NCI-H2227 (cell line): ENCODE results near the gene TUBD1.
"Not testable (repeated sequence)": the region's sequence is repeated elsewhere in the genome, so short reads cannot be mapped to it uniquely, and the experiment has no call there.

Experiments used
- DNase-seq: peaks from one replicate; lab custom pipeline; 2025; ENCODE audit not compliant: unreplicated experiment; lab: John Stamatoyannopoulos, UW

The TUBD1 gene

DNA sequence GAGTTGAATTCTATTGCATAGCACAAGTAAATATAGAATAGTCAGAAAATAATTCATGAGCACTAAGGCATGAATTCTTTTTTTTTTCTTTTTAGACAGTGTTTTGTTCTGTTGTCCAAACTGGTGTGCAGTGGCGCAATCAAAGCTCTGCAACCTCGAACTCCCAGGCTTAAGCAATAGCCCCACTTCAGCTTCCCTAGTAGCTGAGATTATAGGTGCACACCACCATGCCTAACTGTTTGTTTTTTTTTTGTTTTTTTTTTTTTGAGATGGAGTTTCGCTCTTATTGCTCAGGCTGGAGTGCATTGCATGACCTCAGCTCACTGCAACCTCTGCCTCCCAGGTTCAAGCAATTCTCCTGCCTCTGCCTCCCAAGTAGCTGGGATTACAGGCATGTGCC lies 16.6 kb downstream of the TUBD1 start:
- no peak for DNase-seq

DNA sequence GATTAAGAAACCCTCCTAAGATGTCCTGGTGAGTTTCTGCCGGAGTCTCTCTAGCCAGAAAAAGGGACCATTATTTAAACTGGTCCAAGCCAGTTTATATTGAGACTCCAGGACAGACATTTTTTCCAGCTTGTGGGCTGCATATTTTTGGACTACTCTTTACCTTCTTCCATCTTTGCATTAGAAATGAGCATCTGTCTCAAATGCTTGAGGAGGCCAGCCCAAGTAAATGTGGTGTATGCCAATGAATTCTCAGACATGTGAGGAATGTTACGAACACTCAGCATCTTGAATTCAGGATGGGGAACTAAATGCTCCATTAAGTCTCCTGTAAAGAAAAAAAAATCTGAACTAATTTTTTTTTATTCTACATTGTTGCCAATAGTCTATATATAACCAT lies 18.4 kb downstream of the TUBD1 start:
- no peak for DNase-seq

- not testable (repeated sequence) for DNase-seq
Measured at GRCh38 chr17:59873414-59873813, 19.3 kb downstream of the TUBD1 start.

DNA sequence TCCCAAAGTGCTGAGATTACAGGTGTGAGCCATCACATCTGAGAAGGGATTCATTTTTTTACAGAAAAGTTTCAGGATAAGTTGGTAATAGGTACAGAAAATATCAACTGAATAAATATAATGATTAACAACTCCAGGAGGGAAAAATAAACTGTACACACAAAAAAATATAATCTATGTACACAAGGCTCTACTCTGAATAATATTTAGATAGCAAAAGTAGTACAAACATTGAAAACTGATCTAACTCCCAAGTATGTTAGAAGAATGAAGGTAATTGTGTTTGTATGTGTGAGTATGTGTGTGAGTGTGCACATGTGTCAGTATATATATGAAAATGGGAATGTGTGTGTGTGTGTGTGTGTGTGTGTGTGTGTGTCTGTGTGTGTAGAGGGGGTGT lies 20.4 kb downstream of the TUBD1 start:
- no peak for DNase-seq

GRCh38 chr17:59870482-59870881 lies 22.3 kb downstream of the TUBD1 start:
- DNase-seq = no peak

DNA sequence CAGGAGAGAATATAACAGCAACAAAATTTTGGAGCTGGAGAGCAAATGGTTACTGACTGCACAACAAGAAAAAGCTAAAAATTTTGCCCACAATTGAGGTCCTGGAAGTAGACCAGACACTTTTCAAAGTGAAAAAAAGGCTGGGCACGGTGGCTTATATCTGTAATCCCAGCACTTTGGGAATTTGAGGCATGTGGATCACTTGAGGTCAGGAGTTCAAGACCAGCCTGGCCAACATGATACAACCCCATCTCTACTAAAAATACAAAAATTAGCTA lies 22.9 kb downstream of the TUBD1 start:
- DNase-seq = no peak

DNA sequence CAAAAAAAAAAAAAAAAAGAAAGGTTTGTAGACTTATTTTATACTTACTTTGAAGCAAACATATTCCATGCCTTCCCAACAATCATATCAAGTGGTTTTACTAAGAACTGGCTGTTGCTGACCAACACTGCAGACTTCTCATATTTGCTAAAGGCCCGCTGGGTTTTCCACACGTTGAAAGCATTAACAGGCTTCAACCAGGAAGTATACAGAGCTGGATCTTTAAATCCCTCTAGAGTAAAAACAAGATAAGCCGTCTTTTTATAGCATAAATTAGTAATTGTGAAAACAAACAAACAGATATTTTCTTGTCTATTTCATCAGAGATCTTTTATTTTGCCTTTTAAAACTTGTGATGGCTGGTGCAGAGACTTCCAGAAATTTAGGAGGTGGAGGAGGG lies 29.1 kb downstream of the TUBD1 start:
- no peak for DNase-seq

- no peak for DNase-seq
Measured at GRCh38 chr17:59859444-59860025, 33.2 kb downstream of the TUBD1 start.

DNA sequence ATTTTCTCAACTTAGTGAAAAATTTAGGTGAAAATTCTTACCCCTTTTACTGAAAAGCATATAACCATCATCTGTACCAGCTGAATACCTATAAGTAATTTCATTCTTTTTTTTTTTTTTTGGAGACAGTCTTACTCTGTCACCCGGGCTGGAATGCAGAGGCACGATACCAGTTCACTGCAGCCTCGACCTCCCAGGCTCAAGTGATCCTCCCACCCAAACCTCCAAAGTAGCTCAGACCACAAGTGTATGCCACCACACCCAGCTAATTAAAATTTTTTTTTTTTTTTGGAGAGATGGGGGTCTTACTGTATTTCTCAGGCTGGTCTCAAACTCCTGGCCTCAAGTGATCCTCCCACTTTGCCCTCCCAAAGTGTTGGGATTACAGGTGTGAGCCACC lies 33.8 kb downstream of the TUBD1 start:
- no peak for DNase-seq

- DNase-seq = no peak
Measured at GRCh38 chr17:59858167-59858816, 34.5 kb downstream of the TUBD1 start.

DNA sequence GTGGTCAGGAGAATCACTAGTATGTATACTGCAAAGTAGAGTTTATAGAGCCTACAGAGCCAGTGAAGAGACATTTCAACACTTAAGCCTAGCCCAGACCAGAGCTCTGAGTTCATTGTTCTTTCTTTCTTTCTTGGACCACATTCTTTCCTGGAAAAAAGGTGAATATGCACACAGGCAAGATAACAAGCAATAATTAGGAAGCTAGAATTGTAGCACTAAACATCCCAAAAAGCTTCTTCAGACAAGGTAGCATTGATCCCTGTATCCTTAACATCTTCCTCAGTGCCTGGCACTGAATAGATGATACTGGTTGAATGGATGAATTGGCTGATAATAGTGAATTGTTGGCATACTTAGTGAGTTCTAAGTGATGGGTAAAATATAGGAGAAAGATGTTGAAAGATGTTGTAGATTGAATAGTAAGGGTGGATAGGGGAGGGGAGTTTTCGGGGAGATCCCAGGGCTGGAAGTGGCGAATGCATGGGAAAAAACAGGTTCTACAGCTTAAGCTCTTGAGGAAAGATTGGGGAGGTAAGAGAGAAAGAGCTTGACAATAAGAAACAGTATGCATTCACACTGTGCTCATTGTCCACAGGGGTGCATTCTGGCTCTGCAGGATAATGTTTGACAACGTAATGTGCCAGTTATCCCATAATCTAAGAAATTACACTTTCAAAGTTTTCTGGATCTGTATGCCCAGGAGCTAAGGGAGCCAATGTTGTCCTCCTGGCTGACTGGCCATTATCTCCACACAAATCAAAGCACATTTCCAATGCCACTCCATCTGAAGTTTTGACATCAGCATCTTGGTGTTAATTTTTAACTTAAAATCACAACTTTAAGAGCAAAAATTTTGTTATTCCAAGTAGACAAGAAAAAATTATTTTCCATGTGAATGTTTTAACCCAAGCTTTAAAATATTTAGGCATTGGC lies 35.6 kb downstream of the TUBD1 start:
- no peak for DNase-seq

DNA sequence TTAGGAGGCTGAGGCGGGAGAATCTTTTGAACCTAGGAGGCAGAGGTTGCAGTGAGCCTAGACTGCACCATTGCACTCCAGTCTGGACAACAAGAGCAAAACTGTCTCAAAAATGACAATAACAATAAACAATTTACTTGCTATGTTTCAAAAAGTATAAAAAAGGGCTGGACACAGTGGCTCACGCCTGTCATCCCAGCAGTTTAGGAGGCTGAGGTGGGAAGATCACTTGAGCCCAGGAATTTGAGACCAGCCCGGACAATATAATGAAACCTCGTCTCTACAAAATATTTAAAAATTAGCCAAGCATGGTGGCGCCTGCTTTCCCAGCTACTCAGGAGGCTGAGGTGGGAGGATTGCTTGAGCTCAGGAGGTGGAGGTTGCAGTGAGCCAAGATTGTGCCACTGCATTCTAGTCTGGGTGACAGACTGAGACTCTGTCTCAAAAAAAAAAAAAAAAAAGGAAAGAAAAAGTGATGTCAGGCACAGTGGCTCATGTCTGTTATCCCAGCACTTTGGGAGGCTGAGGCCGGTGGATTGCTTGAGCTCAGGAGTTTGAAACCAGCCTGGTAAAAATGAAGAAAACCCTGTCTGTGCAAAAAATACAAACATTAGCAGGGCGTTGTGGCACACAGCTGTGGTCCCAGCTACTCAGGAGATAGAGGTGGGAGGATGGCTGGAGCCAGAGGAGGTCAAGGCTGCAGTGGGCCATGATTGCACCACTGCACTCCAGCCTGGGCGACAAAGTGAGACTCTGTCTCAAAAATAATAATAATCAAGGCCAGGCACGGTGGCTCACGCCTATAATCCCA lies 38.6 kb downstream of the TUBD1 start:
- DNase-seq = not testable (repeated sequence)

DNA sequence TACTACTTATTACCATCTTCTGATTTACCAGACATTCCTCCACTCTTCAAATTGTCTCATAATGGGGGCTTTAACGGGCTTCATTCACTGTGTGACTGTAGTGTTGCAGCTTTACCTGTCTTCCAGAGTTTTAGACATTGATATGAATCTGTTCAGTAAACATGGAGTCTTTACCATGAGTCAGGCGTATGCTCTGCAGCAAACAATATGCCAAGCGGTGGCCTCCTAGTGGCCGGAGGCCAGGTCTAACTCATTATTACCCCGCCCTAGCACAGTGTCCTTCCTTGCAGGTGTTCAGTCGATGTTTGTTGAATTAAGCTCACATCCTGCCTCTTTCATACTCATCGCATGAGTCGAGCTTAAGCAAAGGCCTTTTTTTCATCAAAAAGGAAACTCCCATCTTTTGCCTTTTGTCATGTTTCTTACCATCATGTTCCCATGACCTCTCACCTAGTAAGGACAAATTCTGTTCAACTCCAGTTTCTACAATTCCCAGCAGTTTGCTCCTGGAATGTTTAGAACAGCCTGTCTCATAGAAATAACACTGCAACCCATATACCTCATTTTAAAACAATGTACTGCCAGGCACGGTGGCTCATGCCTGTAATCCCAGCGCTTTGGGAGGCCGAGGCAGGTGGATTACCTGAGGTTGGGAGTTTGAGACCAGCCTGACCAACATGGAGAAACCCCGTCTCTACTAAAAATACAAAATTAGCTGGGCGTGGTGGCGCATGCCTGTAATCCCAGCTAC lies 39.4 kb downstream of the TUBD1 start:
- no peak for DNase-seq

GRCh38 chr17:59852847-59853167 lies 39.9 kb downstream of the TUBD1 start:
- not testable (repeated sequence) for DNase-seq

DNA sequence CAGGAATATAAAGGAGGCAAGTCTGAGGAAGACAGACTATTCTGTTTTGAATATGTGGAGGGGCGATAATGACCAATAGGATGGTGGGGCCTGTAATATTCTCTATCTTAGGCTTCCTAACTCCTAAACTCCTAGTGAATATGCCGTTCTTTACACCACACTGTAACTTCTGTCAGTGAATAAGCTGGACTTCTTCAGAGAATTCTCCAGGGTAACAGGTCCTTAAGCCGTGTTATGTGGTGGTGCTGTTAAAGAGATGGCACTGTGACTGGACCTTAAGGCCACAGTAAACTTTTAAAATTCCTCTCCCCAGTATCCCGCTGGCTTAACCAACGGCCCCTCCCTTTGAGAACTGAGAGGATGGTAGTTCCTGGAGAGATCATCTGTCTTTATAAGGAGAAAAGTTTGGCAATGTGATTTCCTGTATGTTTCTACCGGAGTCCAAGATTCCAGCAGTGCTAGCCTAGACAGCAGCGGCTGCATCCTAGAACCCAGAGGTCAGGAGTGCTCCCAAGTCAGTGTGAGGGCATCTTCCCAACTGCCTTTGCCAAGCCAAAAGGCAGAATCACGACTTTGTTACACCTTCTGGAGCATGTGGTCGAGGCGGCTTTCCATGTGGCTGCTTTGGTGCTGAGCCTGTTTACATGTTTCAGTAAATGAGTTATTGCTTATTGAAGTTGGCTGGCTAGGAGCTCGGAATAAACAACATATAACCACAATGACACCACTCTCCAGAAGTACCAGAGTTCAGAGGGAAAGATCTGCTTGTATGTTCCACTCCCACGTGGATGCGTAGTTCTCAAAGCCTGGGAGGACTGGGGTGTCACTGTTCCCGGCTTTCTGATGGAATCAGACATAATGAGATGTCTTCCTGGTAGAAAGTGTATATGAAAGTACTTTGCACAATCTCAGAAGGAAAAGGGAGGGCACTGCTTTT lies 41.0 kb downstream of the TUBD1 start:
- no peak for DNase-seq

DNA sequence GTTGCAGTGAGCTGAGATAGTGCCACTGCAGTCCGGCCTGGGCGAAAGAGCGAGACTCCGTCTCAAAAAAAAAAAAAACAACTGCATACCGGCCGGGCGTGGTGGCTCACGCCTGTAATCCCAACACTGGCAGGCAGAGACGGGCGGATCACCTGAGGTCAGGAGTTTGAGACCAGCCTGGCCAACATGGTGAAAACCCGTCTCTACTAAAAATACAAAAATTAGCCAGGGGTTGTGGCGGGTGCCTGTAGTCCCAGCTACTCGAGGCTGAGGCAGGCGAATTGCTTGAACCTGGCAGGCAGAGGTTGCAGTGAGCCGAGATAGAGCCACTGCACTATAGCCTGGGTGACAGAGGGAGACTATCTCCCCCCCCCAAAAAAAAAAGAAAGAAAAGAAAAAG lies 42.4 kb downstream of the TUBD1 start:
- not testable (repeated sequence) for DNase-seq

DNA sequence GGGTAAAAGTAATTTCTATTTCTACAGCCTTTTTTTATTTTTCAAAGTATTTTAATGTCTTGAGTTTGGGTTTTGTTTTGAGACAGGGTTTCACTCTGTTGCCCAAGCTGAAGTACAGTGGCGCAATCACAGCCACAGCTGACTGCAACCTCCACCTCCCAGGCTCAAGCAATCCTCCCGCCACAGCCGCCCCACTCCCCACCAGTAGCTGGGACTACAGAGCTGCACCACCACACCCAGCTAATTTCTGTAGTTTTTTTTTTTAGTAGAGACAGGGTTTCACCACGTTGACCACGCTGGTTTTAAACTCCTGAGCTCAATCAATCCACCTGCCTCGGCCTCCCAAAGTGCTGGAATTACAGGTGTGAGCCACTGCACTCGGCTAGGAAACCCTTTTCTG lies 44.0 kb downstream of the TUBD1 start:
- no peak for DNase-seq

DNA sequence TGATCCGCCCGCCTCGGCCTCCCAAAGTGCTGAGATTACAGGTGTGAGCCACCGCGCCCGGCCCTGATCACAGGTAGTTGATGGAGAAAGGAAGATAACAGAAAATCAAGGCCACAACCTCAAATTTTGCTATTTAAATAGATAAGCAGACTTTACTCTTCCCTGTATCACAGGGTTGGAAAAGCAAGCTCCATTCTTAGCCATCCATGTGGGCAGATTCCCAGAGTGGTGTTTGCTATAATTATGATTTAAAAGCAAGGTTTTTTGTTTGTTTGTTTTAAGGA lies 44.4 kb downstream of the TUBD1 start:
- no peak for DNase-seq

DNA sequence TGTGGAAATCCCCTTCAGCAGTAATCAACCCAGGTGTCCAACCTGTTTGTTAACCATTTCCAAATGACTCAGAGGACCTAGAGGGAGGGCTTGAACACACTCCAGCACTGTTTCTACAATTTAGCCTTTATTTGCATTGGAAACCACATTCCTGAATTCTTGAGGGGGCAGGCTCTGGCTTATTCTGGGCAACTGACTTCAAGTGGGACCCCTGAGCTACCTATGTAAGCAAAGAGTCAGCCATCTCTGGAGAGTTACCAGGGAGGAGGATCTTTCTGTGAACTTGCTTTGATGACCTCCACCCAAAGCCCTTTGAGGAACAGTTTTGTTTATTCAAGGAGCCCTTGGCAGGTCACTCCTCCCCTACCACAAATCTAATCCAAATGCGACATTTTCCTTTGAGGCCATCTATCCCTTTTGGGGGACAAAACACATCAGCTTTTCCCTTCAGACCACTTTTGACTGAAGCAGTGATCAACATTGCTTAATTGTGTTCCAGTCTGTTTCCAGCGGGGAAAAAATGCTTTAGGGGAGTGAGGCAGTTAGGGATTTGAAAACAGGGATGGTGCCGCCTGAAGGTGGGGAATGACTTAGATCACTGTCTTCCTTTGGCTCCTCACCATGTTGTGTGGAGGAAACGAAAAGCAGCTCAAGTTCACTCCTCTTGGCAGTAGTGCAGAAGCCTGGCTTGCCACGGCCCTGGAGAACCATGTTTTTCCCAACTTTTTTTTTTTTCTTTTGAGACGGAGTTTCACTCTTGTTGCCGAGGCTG lies 46.2 kb downstream of the TUBD1 start:
- DNase-seq = no peak
